HPDE6-E6E7 (cell line): Measurements from ENCODE around the gene BST1.

ENCODE experiments used
- DNase-seq: peaks from one replicate; pipeline ENCODE4 v3.0.0; 2011; ENCODE audit warnings: missing footprints; ENCODE audit errors: extremely low spot score

The BST1 gene

GRCh38 chr4:15676899-15677298 is 26.0 kb upstream of the BST1 start:
- DNase-seq: no peak

DNA sequence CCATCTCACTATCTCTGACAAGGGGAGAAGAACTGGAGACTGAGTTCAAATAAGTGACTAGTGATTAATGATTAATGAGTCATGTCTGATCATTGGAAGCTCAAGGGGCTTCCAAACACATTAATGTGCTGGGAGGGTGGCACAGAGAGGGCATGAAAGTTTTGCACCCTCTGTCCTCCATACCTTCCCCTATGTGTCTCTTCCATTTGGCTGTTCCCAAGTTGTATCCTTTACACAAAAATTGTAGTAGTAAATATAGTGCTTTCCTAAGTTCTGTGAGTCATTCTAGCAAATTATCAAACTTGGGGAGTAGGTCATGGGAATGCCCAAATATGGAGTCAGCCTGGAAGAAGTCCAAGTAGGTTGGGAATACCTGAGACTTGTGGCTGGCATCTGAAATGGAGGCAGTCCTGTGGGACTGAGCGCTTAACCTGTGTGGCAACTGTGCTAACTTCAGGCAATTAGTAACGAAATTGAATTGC is 25.3 kb upstream of the BST1 start:
- peak; percentile 33 for DNase-seq

- no peak for DNase-seq
These were observed 21.8 kb upstream of the BST1 start for GRCh38 chr4:15681067-15681371.

DNA sequence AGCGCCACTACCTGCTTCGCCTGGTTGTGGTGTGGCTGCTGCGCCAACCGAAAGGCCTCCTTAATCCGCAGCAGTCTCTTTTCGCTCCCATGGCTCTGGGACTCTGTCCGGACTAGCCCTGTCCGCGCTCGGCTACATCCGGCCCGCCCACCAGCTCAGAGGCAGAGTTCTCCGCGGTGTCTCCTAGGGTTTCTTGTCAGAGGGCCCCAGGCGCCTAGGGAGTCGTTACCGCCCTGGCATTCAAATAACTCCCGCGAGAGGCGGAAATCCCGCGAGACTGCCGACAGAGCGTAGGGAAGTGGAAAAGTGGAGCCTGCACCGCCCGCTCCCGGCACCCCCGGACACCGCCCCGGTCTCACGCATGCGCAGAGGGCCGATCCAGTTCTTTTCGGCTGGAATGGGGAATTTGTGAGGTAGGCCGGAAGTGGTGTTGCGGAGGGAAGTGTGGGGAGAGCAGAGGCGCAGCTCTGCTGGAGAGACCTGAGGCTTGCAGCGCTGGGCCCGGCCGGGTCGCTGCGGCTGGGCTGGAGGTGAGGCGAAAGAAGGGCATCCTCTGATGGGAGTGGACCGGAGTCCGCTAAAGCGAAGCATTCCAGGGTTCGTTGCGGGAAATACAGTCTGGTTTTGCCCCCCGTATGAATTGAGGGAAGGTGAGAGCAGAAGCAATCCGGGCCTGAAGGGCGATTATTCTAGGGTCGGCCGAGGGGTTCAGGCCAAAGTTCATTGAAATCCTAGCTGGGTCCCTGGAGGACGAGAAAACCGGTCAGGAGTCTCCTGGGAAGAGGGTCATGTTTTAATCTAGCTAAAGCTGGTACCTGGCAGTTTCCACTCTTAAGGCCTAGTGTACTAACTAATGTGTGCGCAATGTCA is 21.3 kb upstream of the BST1 start, which contains the start of gene FAM200B:
Gene FAM200B, plus strand, starts transcription at position 456 of the 870 bp plus-strand sequence. CDS start 5,151 bp downstream, outside the sequence.
- DNase-seq: peak; percentile 97

- no peak for DNase-seq
These were observed 20.4 kb upstream of the BST1 start for GRCh38 chr4:15682242-15683142.

DNA sequence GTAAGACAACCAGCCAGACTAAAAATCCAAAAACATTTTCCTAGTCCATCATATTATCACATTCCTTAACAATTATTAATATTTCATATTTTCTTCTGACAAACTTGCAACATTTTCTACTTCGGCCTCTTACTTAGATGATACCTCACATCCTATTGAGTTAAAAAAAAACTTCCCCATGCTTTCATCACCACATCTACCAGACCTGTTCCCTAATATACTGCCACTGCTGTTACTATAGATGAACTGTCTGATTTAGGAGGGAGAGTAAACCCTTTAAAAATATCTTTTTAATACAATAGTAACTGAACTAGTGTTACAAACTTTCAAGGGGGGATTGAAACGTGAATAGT is 19.7 kb upstream of the BST1 start:
- no peak for DNase-seq

DNA sequence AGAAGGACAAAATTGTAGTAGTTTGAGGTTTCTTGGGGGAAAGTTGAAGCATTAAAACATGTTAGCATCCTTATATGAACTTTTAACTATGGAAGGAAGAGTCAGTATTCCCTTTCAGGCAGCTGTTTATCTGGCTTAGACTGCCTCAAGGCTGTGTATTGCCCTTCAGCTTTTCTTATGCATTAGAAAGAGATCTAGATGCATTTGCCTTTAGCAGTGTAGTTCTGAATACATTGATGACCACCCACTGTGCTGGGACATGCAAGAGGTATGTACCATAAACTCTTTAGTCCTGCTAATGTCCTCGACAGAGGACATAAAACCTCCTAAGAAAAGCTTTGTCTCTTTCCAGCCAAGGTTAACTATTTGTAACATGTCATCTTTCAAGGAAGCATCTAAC is 18.4 kb upstream of the BST1 start:
- no peak for DNase-seq

DNA sequence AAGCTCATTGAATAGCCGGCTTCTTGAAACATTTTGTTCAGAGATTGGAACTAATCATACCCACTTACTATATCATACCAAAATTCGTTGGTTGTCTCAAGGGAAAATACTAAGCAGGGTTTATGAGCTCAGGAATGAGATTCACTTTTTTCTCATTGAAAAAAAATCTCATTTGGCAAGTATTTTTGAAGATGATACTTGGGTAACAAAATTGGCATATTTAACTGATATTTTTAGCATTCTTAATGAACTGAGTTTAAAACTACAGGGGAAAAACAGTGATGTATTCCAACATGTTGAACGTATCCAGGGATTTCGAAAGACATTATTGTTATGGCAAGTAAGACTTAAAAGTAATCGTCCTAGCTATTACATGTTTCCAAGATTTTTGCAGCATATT is 14.8 kb upstream of the BST1 start:
- DNase-seq: no peak

DNA sequence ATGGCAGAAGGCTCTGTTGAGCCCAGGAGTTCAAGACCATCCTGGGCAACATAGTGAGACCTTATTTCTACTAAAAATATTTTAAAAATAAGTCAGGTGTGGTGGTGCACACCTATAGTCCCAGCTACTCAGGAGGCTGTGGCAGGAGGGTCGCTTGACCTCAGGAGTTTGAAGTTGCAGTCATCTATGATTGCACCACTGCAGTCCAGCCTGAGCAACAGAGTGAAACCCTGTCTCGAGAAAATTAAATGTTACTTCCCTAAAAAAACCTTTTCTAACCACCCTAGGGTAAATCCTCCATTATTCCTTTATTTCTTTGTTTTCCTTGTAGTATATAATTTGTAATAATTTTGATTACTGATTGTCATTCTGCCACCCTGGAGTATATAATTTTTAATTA is 13.3 kb upstream of the BST1 start:
- DNase-seq: no peak

DNA sequence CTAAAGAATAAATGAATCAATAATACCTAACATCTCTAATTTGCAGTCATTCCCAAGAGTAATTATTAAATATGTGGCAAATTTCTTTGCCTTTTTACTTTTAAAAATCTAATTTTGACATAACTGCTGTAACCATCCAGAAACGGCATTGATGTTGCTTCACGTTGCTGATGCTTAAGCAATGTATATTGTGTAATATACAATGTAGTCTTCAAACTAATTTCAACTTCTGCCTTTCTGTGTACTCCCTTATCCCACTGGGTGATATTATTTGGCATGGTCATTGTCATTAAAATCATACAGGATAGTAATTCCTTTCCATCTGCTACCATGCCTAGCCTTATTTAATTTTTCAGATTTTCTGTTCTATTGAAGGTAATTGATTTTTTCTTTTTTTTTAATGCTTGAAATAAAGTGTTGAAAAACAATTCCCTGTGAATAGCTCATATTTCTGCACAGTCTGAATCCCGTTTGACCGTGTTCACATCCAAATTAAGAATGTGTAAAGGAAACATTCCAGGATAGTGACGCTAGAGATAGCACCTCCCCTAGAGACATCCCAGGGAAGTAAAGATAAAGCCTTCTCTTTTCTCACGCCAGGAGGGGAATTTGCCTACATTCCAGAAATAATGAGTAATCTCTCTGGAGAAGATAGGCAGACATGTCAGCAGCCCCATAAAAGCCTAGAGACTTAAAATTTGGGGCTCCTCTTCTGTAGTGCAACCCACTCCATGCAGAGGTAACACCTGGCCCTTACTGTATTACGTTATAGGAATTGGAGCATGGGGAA is 12.7 kb upstream of the BST1 start:
- peak; percentile 25 for DNase-seq

DNA sequence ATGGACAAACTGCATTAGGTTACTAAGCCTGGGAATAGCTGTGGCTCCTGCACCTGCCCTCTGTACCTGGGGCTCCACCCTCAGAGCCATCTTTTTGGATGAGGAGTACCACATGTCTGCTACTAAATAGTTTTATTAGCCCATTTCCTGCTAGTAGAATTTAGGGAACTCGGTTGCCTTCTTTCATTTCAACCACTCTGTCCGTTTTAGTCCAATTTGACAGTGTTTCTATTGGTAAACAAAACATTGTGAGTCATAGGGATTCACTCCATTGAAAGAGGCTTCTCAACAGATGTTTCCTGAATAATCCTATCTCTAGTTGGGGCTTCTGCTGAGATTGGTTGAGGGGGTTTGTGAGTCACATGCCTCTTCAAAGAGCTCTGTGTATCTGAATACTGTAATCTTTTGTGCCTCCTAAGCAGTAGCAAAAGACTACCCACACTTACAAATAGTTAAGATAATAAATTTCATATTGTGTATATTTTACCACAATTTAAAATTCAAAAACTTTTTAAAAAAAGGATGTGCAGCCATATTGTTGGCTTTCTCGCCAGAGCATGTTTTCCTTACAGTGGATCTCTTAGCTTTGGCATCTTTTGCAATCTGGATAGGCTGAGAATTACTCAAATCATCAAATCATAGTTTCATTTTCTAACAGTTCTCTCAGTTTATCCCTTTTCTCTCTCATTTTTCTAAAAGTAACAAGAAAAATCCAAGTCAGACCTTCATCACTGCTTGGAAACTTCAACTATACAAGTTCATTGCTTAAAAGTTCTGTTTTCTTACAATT is 11.3 kb upstream of the BST1 start:
- DNase-seq: no peak

GRCh38 chr4:15692602-15693001 is 10.3 kb upstream of the BST1 start:
- DNase-seq: no peak

DNA sequence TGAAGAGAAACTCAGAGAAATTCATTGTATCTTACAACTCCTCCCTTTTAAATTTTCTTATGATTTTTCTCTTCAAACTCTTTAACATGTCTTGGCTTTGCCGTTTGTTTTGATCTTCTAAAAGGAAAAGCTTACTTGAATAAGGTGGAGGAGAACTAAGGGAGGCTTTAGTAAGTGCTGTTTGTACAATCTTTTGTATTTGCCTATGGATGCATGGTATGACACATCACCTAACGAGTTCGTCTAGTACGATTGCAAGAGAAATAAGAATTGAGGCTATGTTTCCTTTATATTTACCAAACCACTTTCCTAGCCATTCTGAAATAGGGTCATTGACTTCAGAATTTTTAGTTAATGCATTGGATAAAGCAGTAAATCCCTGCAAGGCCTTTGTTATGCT is 8.4 kb upstream of the BST1 start:
- no peak for DNase-seq

DNA sequence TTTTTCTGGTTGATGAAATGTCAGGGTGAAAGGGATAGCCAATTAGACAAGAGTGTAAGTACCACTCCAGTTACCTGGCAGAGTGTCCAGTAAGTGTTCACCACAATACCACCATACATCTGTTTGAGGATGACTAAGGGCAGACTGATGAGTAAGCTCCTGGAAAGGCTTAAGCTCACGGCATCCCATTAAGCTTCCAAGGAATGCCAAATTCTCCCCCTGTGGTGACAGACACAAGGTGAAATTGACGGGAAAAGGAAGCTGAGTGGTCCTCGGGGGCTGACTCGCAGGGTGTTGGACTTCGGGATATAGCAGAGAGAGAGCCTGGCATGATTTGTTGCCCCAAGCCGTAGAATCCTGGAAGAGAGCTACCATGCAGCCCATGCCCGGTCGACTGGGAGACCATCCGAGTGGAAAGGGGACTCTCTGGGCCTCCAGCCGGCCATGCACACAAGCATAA is 7.6 kb upstream of the BST1 start:
- peak; percentile 29 for DNase-seq

DNA sequence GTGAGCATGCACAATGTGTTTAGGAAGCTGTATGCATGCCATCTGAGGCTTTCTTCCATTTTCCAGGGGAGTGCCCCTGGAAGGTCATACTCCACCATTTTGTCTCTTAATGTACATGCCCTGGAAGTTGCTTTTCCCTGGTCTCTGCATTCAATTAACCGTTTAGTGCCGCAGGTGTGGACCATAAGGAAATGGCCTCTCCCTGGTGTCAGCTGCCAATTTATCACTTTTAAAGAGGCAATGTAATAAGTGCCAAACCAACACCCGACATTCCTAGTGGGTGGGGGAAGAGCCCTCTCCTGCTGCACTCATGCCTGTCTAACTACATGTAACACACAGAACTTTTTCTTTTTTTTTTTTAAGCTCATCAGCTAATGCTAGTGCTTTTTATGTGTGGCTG is 7.1 kb upstream of the BST1 start:
- no peak for DNase-seq

GRCh38 chr4:15696866-15697265 is 6.0 kb upstream of the BST1 start:
- no peak for DNase-seq

DNA sequence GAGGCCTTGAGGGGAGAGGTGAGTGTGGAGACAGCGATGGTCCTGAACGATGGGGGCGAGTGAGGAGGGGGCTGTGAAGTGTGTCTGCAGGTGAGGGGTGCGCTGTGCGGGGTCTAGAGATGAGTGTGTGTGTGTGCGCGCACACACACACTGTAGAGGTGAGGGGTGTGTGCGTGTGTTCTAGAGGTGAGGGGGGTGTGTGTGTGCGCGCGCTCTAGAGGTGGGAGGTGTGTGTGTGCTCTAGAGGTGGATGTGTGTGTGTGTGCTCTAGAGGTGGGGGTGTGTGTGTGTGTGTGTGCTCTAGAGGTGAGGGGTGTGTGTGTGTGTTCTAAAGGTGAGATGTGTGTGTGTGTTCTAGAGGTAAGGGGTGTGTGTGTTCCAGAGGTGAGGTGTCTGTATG is 574 bp downstream of the BST1 start:
- DNase-seq: no peak

- DNase-seq: no peak
These were observed 1.3 kb downstream of the BST1 start for GRCh38 chr4:15704129-15704528.

DNA sequence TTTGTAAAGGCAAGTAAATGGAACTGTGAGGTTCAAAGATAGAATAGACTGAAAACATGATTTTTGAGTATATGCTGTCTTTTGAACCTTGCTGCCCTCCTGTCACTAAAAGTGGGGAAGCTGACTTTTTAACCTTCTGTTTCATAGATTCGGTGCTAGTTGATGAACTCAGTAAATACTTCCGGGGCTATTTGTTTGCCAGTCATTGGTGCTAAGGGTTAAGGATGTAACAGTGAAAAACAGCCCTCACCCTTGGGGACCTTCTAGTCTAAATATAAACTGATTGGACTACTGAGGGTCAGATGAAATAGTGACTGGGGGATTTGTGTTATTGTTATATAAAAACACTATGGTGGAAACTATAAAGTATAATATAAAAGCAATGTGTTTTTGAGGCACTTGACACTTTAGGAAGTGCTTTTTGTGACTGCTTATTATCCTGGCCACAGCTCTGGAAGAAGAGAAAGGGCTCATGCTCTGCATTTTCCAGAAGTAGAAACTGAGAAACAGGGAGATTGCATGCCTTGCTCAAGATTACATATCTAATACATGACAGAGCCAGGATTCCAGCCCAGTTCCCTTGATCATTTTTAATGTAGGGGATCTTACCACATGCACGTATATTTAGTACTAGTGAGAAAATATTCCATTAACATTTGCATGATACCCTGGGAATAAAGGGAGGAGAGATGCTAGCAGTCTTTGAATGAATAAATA is 3.9 kb downstream of the BST1 start:
- DNase-seq: no peak

DNA sequence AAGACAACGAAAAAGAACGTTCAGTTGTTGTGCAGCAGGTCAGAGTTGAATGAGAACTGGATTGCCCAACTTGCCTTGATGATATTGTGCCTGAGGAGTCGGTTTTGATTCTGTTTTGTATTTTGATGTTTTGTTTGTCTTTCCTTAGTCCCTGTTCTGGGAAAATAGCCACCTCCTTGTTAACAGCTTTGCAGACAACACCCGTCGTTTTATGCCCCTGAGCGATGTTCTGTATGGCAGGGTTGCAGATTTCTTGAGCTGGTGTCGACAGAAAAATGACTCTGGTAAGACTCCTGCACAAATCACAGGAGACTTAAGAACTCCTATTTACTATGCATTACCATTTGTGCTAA is 4.5 kb downstream of the BST1 start:
- no peak for DNase-seq

DNA sequence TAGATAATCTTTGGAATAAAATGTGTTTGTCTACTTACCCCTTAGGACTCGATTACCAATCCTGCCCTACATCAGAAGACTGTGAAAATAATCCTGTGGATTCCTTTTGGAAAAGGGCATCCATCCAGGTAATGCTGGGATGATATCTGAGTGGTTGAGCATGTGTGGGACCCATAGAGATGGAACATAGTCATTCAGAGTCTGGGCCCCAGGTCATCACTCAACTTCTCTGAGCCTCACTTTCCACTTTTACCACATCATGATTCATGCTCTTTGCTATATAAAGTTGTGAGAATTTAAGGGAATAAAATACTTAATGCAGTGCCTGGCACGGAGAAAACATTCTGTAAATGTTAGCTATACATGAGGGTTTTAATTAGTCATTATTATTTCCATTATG is 8.9 kb downstream of the BST1 start:
- no peak for DNase-seq
